A673 (cell line): ENCODE data around the gene ADRA2C. TPM values are rescaled to one million over a fixed set of nuclear protein-coding genes. Genes with fewer than 3 reads are reported as not detected.

Experiments
- BruUV-seq: library from RNA; stranded (reverse); fragments of 400-500 nt; replicated peaks from 2 replicates; lab custom pipeline; 2021; lab: Mats Ljungman, UMichigan
- CTCF ChIA-PET: fragments of 300-600 bp; sonication (Branson Sonifier 250); formaldehyde crosslinking; loops from one replicate; lab custom pipeline; 2022; ENCODE audit warnings: antibody characterized with exemption; lab: Charles Lee
- POLR2A ChIA-PET: fragments of 300-600 bp; sonication (Branson Sonifier 250); formaldehyde crosslinking; loops from one replicate; lab custom pipeline; 2022; ENCODE audit warnings: antibody characterized with exemption; ENCODE audit not compliant: low non-redundant PET; lab: Charles Lee
- DNase-seq: peaks from one replicate; pipeline ENCODE4 v3.0.0-alpha.2; 2015; ENCODE audit warnings: low spot score
- H3K27ac ChIP-seq: fragments of 200-600 bp; sonication (generic); 2 replicates; pipeline ENCODE4 v1.5.1; 2016; ENCODE audit warnings: mixed run types, low read depth, mild to moderate bottlenecking, mixed read lengths, antibody characterized with exemption, low read length; ENCODE audit not compliant: poor library complexity, severe bottlenecking
- H3K27me3 ChIP-seq: fragments of 200-600 bp; sonication (generic); replicated peaks from 2 replicates; pipeline ENCODE4 v1.6.1; 2017; ENCODE audit warnings: mixed run types, low read depth, mild to moderate bottlenecking, mixed read lengths, antibody characterized with exemption, low read length; ENCODE audit not compliant: insufficient read depth, poor library complexity
- H3K36me3 ChIP-seq: fragments of 200-600 bp; sonication (generic); 2 replicates; pipeline ENCODE4 v1.6.1; 2016; ENCODE audit warnings: mixed run types, mild to moderate bottlenecking, mixed read lengths, antibody characterized with exemption, low read length; ENCODE audit not compliant: insufficient read depth, poor library complexity, severe bottlenecking
- H3K4me1 ChIP-seq: fragments of 200-600 bp; sonication (generic); 2 replicates; pipeline ENCODE4 v1.6.1; 2017; ENCODE audit warnings: mixed run types, mild to moderate bottlenecking, mixed read lengths, antibody characterized with exemption, low read length; ENCODE audit not compliant: insufficient read depth, poor library complexity, severe bottlenecking
- H3K4me3 ChIP-seq: fragments of 200-600 bp; sonication (generic); 2 replicates; pipeline ENCODE4 v1.5.1; 2016; ENCODE audit warnings: low read depth, mixed run types, mild to moderate bottlenecking, mixed read lengths, low read length; ENCODE audit not compliant: poor library complexity, severe bottlenecking
- H3K9me3 ChIP-seq: fragments of 200-600 bp; sonication (generic); 2 replicates; pipeline ENCODE4 v1.6.1; 2016; ENCODE audit warnings: mixed run types, low read depth, mild to moderate bottlenecking, mixed read lengths, antibody characterized with exemption, low read length; ENCODE audit not compliant: poor library complexity, severe bottlenecking
- EZH2 ChIP-seq: fragments of 200-600 bp; sonication (generic); IDR thresholded peaks from 2 replicates; pipeline ENCODE4 v1.6.1; 2017; ENCODE audit warnings: borderline replicate concordance, low read depth, mild to moderate bottlenecking, mixed read lengths, antibody characterized with exemption, low read length; ENCODE audit not compliant: poor library complexity, severe bottlenecking
- intact Hi-C: fragments of 100-400 bp; cut with micrococcal nuclease; formaldehyde crosslinking; loops from one replicate; pipeline ENCODE4 v1.10.0; 2022; ENCODE audit not compliant: unreplicated experiment
- total RNA-seq: library from RNA; stranded (reverse); gene quantifications from 2 replicates; pipeline ENCODE4 v1.2.3, GENCODE V29; 2021
- TF ChIP-seq, protein P1 (sequence below): fragments of 300-800, 200-600 bp; sonication (generic); conservative IDR thresholded peaks from 2 replicates; pipeline ENCODE4 v1.5.1; 2017; ENCODE audit warnings: low read depth, mild to moderate bottlenecking, antibody characterized with exemption, low read length, moderate library complexity, mixed read lengths

The ADRA2C gene
- total RNA-seq, 1 experiment from 2014 or later, result 14.8 TPM

DNA sequence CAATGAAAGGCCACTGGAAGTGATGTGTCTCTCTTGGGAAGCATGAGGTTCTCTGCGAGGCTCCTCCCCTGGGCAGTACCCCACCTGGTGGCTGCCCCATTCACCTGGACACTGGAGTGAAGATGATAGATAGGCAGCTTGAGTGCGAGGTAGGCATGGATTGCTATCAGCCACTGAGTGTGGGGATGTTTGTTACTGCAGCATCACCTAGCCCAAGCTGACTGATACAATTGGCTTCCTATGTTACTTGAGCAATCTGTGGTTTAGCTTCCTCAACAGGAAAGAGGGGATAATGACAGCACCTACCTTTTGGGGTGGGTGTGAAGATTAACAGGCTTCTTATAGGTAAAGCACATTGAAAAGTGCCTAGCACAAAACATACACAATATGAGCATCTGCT is 30.8 kb downstream of the ADRA2C start:
- Histone ChIP-seq H3K9me3 (peaks cover 12% of the 10 kb centered on the region), H3K36me3 (no peaks in the 10 kb centered on the region), H3K27ac (no peak overlapping the region), H3K27me3 (peaks cover 7% of the 10 kb centered on the region), H3K4me3 (no peak overlapping the region), H3K4me1 (no peaks in the 10 kb centered on the region)
- ChIA-PET CTCF (no interaction called here), POLR2A (no interaction called here)
- no TSS peak for BruUV-seq
- no peak for DNase-seq
- TF ChIP-seq, protein P1, sequence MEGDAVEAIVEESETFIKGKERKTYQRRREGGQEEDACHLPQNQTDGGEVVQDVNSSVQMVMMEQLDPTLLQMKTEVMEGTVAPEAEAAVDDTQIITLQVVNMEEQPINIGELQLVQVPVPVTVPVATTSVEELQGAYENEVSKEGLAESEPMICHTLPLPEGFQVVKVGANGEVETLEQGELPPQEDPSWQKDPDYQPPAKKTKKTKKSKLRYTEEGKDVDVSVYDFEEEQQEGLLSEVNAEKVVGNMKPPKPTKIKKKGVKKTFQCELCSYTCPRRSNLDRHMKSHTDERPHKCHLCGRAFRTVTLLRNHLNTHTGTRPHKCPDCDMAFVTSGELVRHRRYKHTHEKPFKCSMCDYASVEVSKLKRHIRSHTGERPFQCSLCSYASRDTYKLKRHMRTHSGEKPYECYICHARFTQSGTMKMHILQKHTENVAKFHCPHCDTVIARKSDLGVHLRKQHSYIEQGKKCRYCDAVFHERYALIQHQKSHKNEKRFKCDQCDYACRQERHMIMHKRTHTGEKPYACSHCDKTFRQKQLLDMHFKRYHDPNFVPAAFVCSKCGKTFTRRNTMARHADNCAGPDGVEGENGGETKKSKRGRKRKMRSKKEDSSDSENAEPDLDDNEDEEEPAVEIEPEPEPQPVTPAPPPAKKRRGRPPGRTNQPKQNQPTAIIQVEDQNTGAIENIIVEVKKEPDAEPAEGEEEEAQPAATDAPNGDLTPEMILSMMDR, result no peak
- TF ChIP-seq EZH2, result no peak
- intact Hi-C loops, result no loop called here

- intact Hi-C loops, result no loop called here
- Histone ChIP-seq H3K4me1 (no peaks in the 10 kb centered on the region), H3K27me3 (peaks cover 7% of the 10 kb centered on the region), H3K9me3 (peaks cover 12% of the 10 kb centered on the region), H3K27ac (no peak overlapping the region), H3K4me3 (no peak overlapping the region), H3K36me3 (no peaks in the 10 kb centered on the region)
- no peak for DNase-seq
- ChIA-PET POLR2A (no interaction called here), CTCF (no interaction called here)
- no TSS peak for BruUV-seq
- no peak for TF ChIP-seq EZH2
- TF ChIP-seq, protein P1, result no peak
Observed at GRCh38 chr4:3797831-3798790, 31.9 kb downstream of the ADRA2C start.

DNA sequence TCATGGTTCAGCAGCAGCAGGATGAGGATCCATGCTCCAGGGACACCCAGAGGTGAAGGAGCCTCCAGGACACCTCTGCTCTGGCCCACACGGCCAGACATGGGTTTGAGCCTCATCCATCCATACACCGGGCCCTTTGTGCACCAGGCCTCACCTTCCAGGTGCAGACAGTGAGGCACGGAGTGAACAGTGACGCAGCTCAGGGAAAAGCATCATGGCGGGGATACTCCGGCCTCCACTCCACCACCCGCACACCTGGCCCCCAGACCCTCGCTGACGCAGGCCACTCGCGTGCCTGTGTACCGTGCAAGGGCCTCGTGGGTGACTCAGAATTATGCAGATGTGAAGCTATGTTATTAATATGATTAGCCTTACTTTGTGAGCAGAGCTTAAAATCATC is 33.3 kb downstream of the ADRA2C start:
- no peaks in the 10 kb centered on the region for H3K4me1 ChIP-seq
- TF ChIP-seq EZH2, result no peak
- TF ChIP-seq, protein P1, result no peak
- H3K27me3 ChIP-seq, result peaks cover 7% of the 10 kb centered on the region
- CTCF ChIA-PET, result no interaction called here
- peaks cover 12% of the 10 kb centered on the region for H3K9me3 ChIP-seq
- no peak overlapping the region for H3K27ac ChIP-seq
- intact Hi-C loops, result no loop called here
- no peak overlapping the region for H3K4me3 ChIP-seq
- DNase-seq, result no peak
- POLR2A ChIA-PET, result no interaction called here
- no peaks in the 10 kb centered on the region for H3K36me3 ChIP-seq
- BruUV-seq, result no TSS peak
